ENCODE data around the gene SMAD3.

DNA sequence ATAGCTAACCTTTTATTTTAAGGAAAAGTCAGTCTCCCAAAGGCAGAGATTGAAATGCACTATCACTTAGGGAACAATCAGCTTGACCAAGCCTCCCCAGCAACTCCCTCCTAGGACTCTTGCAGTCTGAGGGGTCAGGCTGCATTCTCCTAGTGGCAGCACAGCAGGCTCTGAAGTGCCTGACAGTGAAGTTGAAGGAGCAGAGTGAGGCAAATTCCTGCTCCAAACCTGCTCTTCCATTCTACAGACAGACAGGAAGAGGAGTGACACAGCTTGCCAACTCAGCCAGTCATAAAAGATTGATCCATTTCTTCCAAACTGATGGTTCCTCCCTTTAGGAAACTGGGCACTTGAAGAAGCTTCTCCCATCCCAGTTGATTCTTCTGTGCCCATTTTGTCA, 43.9 kb upstream of the SMAD3 start:
- TF ChIP-seq, protein P1, sequence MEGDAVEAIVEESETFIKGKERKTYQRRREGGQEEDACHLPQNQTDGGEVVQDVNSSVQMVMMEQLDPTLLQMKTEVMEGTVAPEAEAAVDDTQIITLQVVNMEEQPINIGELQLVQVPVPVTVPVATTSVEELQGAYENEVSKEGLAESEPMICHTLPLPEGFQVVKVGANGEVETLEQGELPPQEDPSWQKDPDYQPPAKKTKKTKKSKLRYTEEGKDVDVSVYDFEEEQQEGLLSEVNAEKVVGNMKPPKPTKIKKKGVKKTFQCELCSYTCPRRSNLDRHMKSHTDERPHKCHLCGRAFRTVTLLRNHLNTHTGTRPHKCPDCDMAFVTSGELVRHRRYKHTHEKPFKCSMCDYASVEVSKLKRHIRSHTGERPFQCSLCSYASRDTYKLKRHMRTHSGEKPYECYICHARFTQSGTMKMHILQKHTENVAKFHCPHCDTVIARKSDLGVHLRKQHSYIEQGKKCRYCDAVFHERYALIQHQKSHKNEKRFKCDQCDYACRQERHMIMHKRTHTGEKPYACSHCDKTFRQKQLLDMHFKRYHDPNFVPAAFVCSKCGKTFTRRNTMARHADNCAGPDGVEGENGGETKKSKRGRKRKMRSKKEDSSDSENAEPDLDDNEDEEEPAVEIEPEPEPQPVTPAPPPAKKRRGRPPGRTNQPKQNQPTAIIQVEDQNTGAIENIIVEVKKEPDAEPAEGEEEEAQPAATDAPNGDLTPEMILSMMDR (IDR thresholded peaks at IDR 0.05): no peak
- TF ChIP-seq POLR2A (IDR thresholded peaks at IDR 0.05): no peak
